PFSK-1 (cell line): Measurements from ENCODE around the gene ADGRG3.

Source experiments
- FOXP2 ChIP-seq: optimal IDR thresholded peaks from 2 replicates; pipeline ENCODE3; 2011; ENCODE audit warnings: borderline replicate concordance, control low read depth, inconsistent platforms; ENCODE audit not compliant: insufficient read depth; ENCODE audit errors: extremely low read length, extremely low read depth
- POLR2AphosphoS5 ChIP-seq: IDR thresholded peaks from 2 replicates; pipeline ENCODE4 v1.6.1; 2012; ENCODE audit warnings: low read depth, mild to moderate bottlenecking, control low read depth, low read length, moderate library complexity
- REST ChIP-seq, 2 experiments: IDR thresholded peaks; 2 replicates each; pipeline versions ENCODE4 v1.6.1 to v1.8.0; 2011 to 2012; ENCODE audit warnings: low read depth in 2 of 2, low read length in 2 of 2, control low read depth in 1 of 2, inconsistent platforms in 1 of 2, mild to moderate bottlenecking in 1 of 2, moderate library complexity in 1 of 2; ENCODE audit not compliant: insufficient read depth in 1 of 2
- SIN3A ChIP-seq: IDR thresholded peaks from 2 replicates; pipeline ENCODE4 v1.6.1; 2012; ENCODE audit warnings: mild to moderate bottlenecking, low read length, moderate library complexity, borderline replicate concordance; ENCODE audit not compliant: insufficient read depth
- TAF1 ChIP-seq: IDR thresholded peaks from 2 replicates; pipeline ENCODE4 v1.6.1; 2012; ENCODE audit warnings: low read length, control low read depth, borderline replicate concordance; ENCODE audit not compliant: insufficient read depth

Gene ADGRG3

DNA sequence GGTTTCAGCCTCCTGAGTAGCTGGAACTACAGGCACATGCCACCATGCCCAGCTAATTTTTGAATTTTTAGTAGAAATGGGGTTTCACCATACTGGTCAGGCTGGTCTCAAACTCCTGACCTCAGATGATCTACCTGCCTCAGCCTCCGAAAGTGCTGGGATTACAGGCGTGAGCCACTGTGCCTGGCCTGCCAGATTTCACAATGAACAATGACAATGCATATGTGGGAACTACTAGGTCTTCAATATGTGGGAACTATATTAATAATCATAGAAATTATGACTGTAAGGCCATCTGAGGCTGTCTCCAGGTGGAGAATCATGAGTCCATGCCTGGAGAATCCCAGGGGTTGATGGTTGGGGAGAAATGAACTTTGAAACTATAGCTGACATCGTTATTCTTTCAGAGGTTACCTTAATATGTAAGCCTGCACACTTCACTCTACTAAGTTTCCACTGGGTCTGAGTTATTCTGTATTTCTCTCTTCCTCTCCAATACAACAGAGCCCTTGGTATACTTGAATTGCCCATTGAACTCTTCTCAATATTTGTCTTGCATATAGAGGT, 19.3 kb downstream of the ADGRG3 start:
- no peak for TF ChIP-seq POLR2AphosphoS5
- no peak for TF ChIP-seq TAF1
- TF ChIP-seq FOXP2 = no peak
- no peak for TF ChIP-seq SIN3A
- TF ChIP-seq REST (IDR thresholded peaks at IDR 0.05; ENCODE audit: insufficient read depth in 1 of 2, low read depth in 2 of 2, low read length in 2 of 2) = no peak

DNA sequence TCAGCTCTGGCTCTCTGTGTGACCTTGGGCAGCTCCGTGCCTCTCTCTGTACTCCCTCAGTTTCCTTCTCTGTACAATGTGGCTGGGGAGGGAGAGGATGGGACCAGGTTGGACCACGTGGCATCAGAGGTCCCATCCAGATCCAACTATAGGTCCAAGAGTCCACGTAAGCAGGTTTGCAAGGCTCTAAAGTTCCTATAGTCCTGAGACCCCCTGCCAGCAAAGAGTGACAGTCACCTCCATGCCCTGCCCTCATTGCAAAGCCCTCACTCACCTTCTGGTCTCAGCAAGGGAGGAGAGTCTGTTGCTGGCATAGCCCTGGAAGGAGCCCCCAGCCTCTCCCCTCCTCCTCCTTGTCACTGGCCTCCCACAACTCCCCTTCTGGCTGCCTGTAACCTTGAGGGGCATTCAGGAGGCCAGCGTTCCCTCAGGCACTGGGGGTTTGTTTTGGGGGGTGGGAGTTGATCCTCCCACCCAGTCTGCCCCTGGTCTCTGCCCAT, 20.4 kb downstream of the ADGRG3 start:
- TF ChIP-seq SIN3A = no peak
- no peak for TF ChIP-seq FOXP2
- no peak for TF ChIP-seq REST (IDR thresholded peaks at IDR 0.05; ENCODE audit: insufficient read depth in 1 of 2, low read depth in 2 of 2, low read length in 2 of 2)
- no peak for TF ChIP-seq TAF1
- TF ChIP-seq POLR2AphosphoS5 = no peak

GRCh38 chr16:57688987-57689761, 21.1 kb downstream of the ADGRG3 start:
- TF ChIP-seq REST (IDR thresholded peaks at IDR 0.05; ENCODE audit: insufficient read depth in 1 of 2, low read depth in 2 of 2, low read length in 2 of 2) = no peak
- TF ChIP-seq POLR2AphosphoS5 = no peak
- TF ChIP-seq TAF1 = no peak
- TF ChIP-seq SIN3A = no peak
- TF ChIP-seq FOXP2 = no peak

DNA sequence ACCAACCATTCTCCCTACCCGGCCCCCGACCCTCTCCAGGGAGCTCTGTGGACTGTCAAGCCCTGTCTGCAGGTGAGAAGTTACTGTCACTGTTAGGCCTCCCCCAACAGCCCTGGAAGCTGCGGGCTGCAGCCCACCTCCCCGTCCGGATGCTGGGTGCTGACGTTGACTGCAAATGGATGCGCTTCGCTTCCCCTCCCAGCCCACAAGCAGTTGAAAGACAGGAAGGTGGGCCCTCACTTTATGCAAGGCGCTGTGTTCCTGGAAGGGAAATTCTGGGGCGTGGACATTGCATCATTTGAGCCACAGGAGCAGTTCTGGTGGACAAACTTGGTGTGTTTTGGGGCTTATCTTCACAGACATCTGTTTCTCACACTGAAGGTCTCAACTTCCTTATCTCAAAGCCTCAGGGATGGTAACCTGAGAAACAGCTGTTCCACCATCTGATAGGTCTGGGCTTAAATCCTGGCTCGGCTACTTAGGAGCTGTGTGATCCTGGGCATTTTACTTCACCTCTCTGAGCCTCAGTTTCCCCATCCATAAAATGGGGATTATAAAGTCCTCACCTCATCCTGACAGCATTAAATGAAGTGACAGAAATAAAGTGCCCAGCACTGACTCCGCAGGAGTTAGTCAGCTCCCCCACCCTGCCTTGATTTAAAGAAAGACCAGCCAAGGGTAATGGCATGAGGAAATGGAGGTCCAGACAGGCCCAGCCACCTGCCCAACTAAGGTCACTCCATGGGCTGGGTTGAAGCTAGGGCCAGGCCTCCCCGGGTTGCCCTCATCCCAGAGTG, 21.9 kb downstream of the ADGRG3 start:
- TF ChIP-seq SIN3A = no peak
- peak; percentile 26 for TF ChIP-seq FOXP2
- TF ChIP-seq REST (IDR thresholded peaks at IDR 0.05; ENCODE audit: insufficient read depth in 1 of 2, low read depth in 2 of 2, low read length in 2 of 2) = 0 out of 4 replicates have a peak, but pooled peaks of 1 of the 2 experiments have one; percentile 4
- no peak for TF ChIP-seq POLR2AphosphoS5
- TF ChIP-seq TAF1 = no peak
